ENCODE results near the gene TMEM88. TPM values are rescaled to one million over a fixed set of nuclear protein-coding genes. Genes with fewer than 3 reads are reported as not detected.

The TMEM88 gene
- total RNA-seq, 1 experiment from 2014 or later: 11.3 TPM

DNA sequence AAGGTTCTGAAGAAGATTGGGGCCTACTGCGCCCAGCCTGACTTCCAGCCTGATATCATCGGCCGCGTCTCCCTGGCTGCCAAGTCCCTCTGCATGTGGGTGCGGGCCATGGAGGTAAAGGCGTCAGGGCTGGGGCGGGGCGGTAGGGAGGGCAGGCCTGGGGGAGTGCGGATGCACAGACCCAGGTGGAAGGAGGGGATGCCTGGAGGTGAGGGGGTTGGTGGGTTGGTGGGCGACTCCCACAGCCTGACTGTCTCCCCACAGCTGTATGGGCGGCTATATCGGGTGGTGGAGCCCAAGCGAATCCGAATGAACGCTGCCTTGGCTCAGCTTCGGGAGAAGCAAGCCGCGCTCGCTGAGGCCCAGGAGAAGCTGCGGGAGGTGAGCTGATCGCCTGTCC is 47.7 kb upstream of the TMEM88 start:
- Mint-ChIP-seq H3K4me1 (peaks cover 7 to 10% of the 10 kb centered on the region in 2 experiments; a peak in 3 of 4 replicates), H3K27ac (no peak overlapping the region), H3K27me3 (ENCODE audit: low read depth) (peaks cover 20% of the 10 kb centered on the region), H3K9me3 (no peaks in the 10 kb centered on the region; a peak in 1 of 5 replicates), H3K36me3 (ENCODE audit: insufficient read depth in 1 of 3, low read depth in 3 of 3) (no peaks in the 10 kb centered on the region), H3K4me3 (no peak overlapping the region)
- no peak overlapping the region for H4K91ac ChIP-seq (ENCODE audit: insufficient read length, low read depth, low read length)
- no peak overlapping the region for H2BK15ac ChIP-seq (ENCODE audit: low read depth, low read length)
- H3K23me2 ChIP-seq (ENCODE audit: insufficient read length, low read depth, low read length, poor library complexity, severe bottlenecking): no peaks in the 10 kb centered on the region
- no peak overlapping the region for H2BK20ac ChIP-seq (ENCODE audit: low read depth, low read length, poor library complexity, severe bottlenecking)
- H2AK5ac ChIP-seq (ENCODE audit: insufficient read length, low read length): no peak overlapping the region
- no peaks in the 10 kb centered on the region for H4K20me1 ChIP-seq (ENCODE audit: control insufficient read depth, insufficient read depth, insufficient read length)
- no peak overlapping the region for H3K56ac ChIP-seq (ENCODE audit: insufficient read length, low read depth, low read length)
- no peak overlapping the region for H3K18ac ChIP-seq (ENCODE audit: insufficient read length, low read depth, low read length)
- H2BK5ac ChIP-seq (ENCODE audit: insufficient read length, low read length): no peak overlapping the region
- H2BK120ac ChIP-seq (ENCODE audit: low read depth, low read length, poor library complexity, severe bottlenecking): no peak overlapping the region
- no CpG with 5 or more reads among the region's 21 CpGs for WGBS (ENCODE audit: extremely low coverage, insufficient read length, low lambda C conversion rate)
- no peak overlapping the region for H3K4ac ChIP-seq (ENCODE audit: low read depth, low read length)
- H3K27ac ChIP-seq (ENCODE audit: insufficient read length, low read depth, low read length): no peak overlapping the region
- H3K79me1 ChIP-seq (ENCODE audit: insufficient read depth, low read depth, low read length, poor library complexity, severe bottlenecking): no peaks in the 10 kb centered on the region
- no peak overlapping the region for H2AFZ ChIP-seq (ENCODE audit: low read length)
- H4K5ac ChIP-seq (ENCODE audit: insufficient read length, low read depth, low read length): no peak overlapping the region
- DNase-seq: no peak
- no peaks in the 10 kb centered on the region for H3K79me2 ChIP-seq (ENCODE audit: insufficient read depth, low read length)
- H2BK12ac ChIP-seq (ENCODE audit: insufficient read length, low read depth, low read length): no peak overlapping the region
- no peaks in the 10 kb centered on the region; the same call in 1 of the 2 replicates for H3K27me3 ChIP-seq (ENCODE audit: insufficient read depth, low read length)
- H3T11ph ChIP-seq (ENCODE audit: low read length): no peak overlapping the region
- no peak overlapping the region for H4K8ac ChIP-seq (replicated peaks; ENCODE audit: insufficient read length, low read depth, low read length)
- H3K9me3 ChIP-seq (ENCODE audit: control insufficient read depth, low read depth, low read length): no peaks in the 10 kb centered on the region
- no peak overlapping the region for H3K23ac ChIP-seq (ENCODE audit: insufficient read length, low read depth, low read length)
- H3K9ac ChIP-seq (ENCODE audit: extremely low read depth, insufficient read length, low read length): no peak overlapping the region
- H3K14ac ChIP-seq (ENCODE audit: insufficient read depth, low read length): no peak overlapping the region
- TF ChIP-seq, protein P1, sequence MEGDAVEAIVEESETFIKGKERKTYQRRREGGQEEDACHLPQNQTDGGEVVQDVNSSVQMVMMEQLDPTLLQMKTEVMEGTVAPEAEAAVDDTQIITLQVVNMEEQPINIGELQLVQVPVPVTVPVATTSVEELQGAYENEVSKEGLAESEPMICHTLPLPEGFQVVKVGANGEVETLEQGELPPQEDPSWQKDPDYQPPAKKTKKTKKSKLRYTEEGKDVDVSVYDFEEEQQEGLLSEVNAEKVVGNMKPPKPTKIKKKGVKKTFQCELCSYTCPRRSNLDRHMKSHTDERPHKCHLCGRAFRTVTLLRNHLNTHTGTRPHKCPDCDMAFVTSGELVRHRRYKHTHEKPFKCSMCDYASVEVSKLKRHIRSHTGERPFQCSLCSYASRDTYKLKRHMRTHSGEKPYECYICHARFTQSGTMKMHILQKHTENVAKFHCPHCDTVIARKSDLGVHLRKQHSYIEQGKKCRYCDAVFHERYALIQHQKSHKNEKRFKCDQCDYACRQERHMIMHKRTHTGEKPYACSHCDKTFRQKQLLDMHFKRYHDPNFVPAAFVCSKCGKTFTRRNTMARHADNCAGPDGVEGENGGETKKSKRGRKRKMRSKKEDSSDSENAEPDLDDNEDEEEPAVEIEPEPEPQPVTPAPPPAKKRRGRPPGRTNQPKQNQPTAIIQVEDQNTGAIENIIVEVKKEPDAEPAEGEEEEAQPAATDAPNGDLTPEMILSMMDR (conservative IDR thresholded peaks at IDR 0.05): no peak
- no peaks in the 10 kb centered on the region for H3K4me1 ChIP-seq (ENCODE audit: insufficient read depth, low read length)
- H3K4me2 ChIP-seq (ENCODE audit: insufficient read depth, insufficient read length, low read length): no peak overlapping the region
